Measurements from ENCODE around the gene MAPK1IP1L. TPM values are rescaled to one million over a fixed set of nuclear protein-coding genes. Genes with fewer than 3 reads are reported as not detected.
A peak's percentile ranks its signal among the peaks of the same experiment; 100 is the strongest.

Gene MAPK1IP1L
- total and polyA plus RNA-seq, 2 of the 4 experiments (the other 2 are of a cell fraction) = 44.8 to 168 TPM

DNA sequence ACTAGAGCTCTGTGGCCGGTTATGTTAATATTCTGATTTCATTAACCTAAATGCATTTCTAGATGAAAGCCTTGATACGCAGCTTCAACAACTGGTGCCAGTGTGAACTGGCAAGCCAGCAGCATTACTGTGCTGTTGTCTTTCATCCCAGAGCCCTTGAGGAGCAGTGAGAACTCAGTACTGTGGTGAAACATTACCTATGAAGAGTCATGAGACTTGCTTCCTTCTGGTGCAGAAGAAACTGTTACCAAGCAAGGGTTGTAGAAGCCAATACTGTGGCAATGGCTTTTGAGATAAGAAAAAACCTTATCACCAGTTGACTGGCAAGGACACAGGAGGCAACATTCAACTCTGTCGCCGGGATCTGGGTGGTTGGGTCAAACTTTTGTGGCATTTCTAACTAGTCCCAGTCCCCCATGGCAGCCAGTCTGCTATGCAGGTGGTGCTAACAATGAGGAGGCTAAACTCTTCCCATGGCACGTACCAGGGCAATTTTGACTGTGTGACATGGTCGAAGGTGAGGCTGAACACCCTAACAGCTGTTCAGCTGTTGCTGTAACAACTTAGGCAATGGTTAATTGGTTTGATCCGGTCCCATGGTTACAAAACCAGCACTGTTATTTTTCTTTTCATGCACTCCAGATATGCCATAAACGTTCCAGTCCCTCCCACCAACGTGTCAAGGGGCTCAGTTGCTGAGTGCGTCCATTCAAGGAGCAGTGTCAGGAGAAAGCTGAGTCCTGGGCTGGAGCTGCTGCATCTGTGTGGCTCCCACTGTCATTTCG lies 65.0 kb downstream of the MAPK1IP1L start:
- no peak overlapping the region for H3K27ac ChIP-seq (ENCODE audit: insufficient read depth, low read length)
- H2BK120ac ChIP-seq (ENCODE audit: low read depth, low read length) = no peak overlapping the region

More for the DNA sequence above, 65.0 kb downstream of the MAPK1IP1L start:
- Histone ChIP-seq H4K5ac (ENCODE audit: low read depth, low read length) (no peak overlapping the region), H3K4ac (ENCODE audit: low read depth, low read length) (no peak overlapping the region), H3K56ac (ENCODE audit: extremely low read depth, insufficient read depth, low read length) (no peak overlapping the region), H3K4me2 (ENCODE audit: low read depth, low read length) (no peak overlapping the region), H2BK20ac (ENCODE audit: low read depth, low read length) (no peak overlapping the region), H4K91ac (ENCODE audit: insufficient read depth, low read depth, low read length) (no peak overlapping the region), H3K4me1 (ENCODE audit: control insufficient read depth, insufficient read depth, low read length) (peaks cover 2% of the 10 kb centered on the region; the same call in 1 of the 2 replicates), H2AK9ac (replicated peaks; ENCODE audit: low read depth, low read length, poor library complexity) (no peak overlapping the region), H2BK15ac (ENCODE audit: low read depth, low read length) (no peak overlapping the region), H3K9ac (ENCODE audit: low read depth, low read length) (no peak overlapping the region), H2AFZ (replicated peaks; ENCODE audit: low read length, poor library complexity) (no peak overlapping the region), H3K79me1 (ENCODE audit: low read depth in 1 of 2, low read length in 2 of 2) (no peaks in the 10 kb centered on the region), H3K14ac (replicated peaks; ENCODE audit: low read depth, low read length) (no peak overlapping the region), H3K9me3 (ENCODE audit: control insufficient read depth, insufficient read depth, low read length) (no peaks in the 10 kb centered on the region), H4K8ac (ENCODE audit: low read depth in 2 of 2, low read length in 2 of 2) (no peak overlapping the region), H3K18ac (ENCODE audit: low read depth, low read length) (no peak overlapping the region), H2BK5ac (ENCODE audit: low read depth, low read length, poor library complexity, severe bottlenecking) (no peak overlapping the region), H2AK5ac (ENCODE audit: low read depth, low read length) (peak overlapping the region; percentile 56; the same call in 1 of the 2 replicates), H3K23ac (ENCODE audit: low read depth, low read length) (no peak overlapping the region), H4K20me1 (ENCODE audit: insufficient read depth, low read length) (no peaks in the 10 kb centered on the region), H3K9me1 (ENCODE audit: insufficient read depth, low read length) (peaks cover 4% of the 10 kb centered on the region), H3K36me3 (ENCODE audit: control insufficient read depth, insufficient read depth, low read length) (no peaks in the 10 kb centered on the region), H3K4me3 (ENCODE audit: insufficient read depth, low read depth, low read length) (no peak overlapping the region), H3K27me3 (ENCODE audit: control insufficient read depth, insufficient read depth, low read length) (no peaks in the 10 kb centered on the region)
- TF ChIP-seq RCOR1 (IDR thresholded peaks at IDR 0.05; ENCODE audit: insufficient replicate concordance, low read length) (no peak), SMC3 (IDR thresholded peaks at IDR 0.05; ENCODE audit: low read depth, low read length) (no peak), MAFK (IDR thresholded peaks at IDR 0.05; ENCODE audit: low read depth, low read length) (no peak), ELK1 (IDR thresholded peaks at IDR 0.05; ENCODE audit: borderline replicate concordance, low read depth, low read length) (no peak), NFE2L2 (IDR thresholded peaks at IDR 0.05; ENCODE audit: low read depth, low read length) (no peak), MAZ (IDR thresholded peaks at IDR 0.05; ENCODE audit: borderline replicate concordance, low read depth, low read length) (no peak)
- intact Hi-C loops (cut with micrococcal nuclease) = no loop called here
- CTCF ChIA-PET = interaction anchor here (1.0 kb wide), 1 partner anchor 8 kb away, joined by 9 read pairs; no protein-coding TSS in a partner anchor
- WGBS, 2 experiments (ENCODE audit: extremely low coverage in 2 of 2, insufficient read length in 1 of 2) = 66% methylated on average over 5 of the region's 11 CpGs; no CpG with 5 or more reads in 1 of the 2 experiments
- no peak for DNase-seq
- dilution Hi-C loops (cut with HindIII; ENCODE audit: low sequenced_read_pairs, unreplicated experiment) = no loop called here
- ATAC-seq (ENCODE audit: low read depth) = no peak
- no TSS peak for BruUV-seq (replicated peaks)
- in situ Hi-C loops (cut with MboI; ENCODE audit: low sequenced_read_pairs) = no loop called here
- POLR2A ChIA-PET (ENCODE audit: unreplicated experiment) = no interaction called here

Measured in IMR-90 (cell line).